GM12878 (cell line): ENCODE measurements around the gene NEO1. TPM values are rescaled to one million over a fixed set of nuclear protein-coding genes. Genes with fewer than 3 reads are reported as not detected.

Source experiments
- ATAC-seq: fragments of 200-7000 bp; cut with Tn5 transposase; 3 replicates; pipeline ENCODE4 v1.9.1; 2020; ENCODE audit warnings: mild to moderate bottlenecking, moderate library complexity
- BruUV-seq: library from RNA; stranded (reverse); fragments of 400-500 nt; replicated peaks from 2 replicates; lab custom pipeline; 2021; lab: Mats Ljungman, UMichigan
- CTCF ChIA-PET: fragments of 300-600 bp; sonication (Branson Sonifier 250); formaldehyde crosslinking; extraction: SDS; loops from one replicate; lab custom pipeline; 2021; ENCODE audit warnings: inconsistent platforms; lab: Yijun Ruan, JAX
- POLR2A ChIA-PET: fragments of 350-600 bp; formaldehyde crosslinking; extraction: SDS; loops from one replicate; lab custom pipeline; 2021; ENCODE audit warnings: inconsistent platforms; lab: Charles Lee
- RAD21 ChIA-PET: fragments of 300-600 bp; sonication (Branson Sonifier 250); formaldehyde crosslinking; loops from one replicate; lab custom pipeline; 2023; ENCODE audit warnings: antibody characterized with exemption; ENCODE audit not compliant: unreplicated experiment; lab: Charles Lee
- SMC1A ChIA-PET: fragments of 300-600 bp; sonication (Branson Sonifier 250); formaldehyde crosslinking; loops from one replicate; lab custom pipeline; 2023; ENCODE audit not compliant: unreplicated experiment, uncharacterized antibody; lab: Charles Lee
- DNase-seq: peaks from one replicate; pipeline ENCODE4 v3.0.0-alpha.2; 2011; ENCODE audit warnings: low read depth, low spot score
- FAIRE-seq: peaks from 3 replicates; lab custom pipeline; 2011; peaks lifted over from hg19 to GRCh38; lab: Jason Lieb, UNC
- H2AFZ ChIP-seq: 2 replicates; pipeline ENCODE4 v1.6.0; 2011; ENCODE audit warnings: low read depth, low read length, control low read depth; ENCODE audit not compliant: control insufficient read depth
- H3K27ac ChIP-seq: 2 replicates; pipeline ENCODE4 v1.5.1; 2011; ENCODE audit warnings: control low read depth; ENCODE audit not compliant: control insufficient read depth, insufficient read depth
- H3K27me3 ChIP-seq, 2 experiments: replicated peaks in 1 of 2; 2 replicates each; pipeline versions ENCODE4 v1.6.0 to v1.6.1; 2011; ENCODE audit warnings: low read length in 1 of 2; ENCODE audit not compliant: control insufficient read depth in 2 of 2, insufficient read depth in 2 of 2
- H3K36me3 ChIP-seq, 2 experiments: 2 replicates each; pipeline ENCODE4 v1.5.1; 2011; ENCODE audit warnings: low read length in 1 of 2; ENCODE audit not compliant: control insufficient read depth in 2 of 2, insufficient read depth in 2 of 2
- H3K4me1 ChIP-seq: 2 replicates; pipeline ENCODE4 v1.6.1; 2011; ENCODE audit warnings: mild to moderate bottlenecking, low read length, moderate library complexity, mixed read lengths; ENCODE audit not compliant: control insufficient read depth, insufficient read depth
- H3K4me2 ChIP-seq: 2 replicates; pipeline ENCODE4 v1.6.0; 2011; ENCODE audit warnings: control low read depth; ENCODE audit not compliant: control insufficient read depth, insufficient read depth
- H3K4me3 ChIP-seq: fragments of 200-600 bp; sonication (generic); 2 replicates; pipeline ENCODE4 v1.5.1; 2016
- H3K79me2 ChIP-seq: 2 replicates; pipeline ENCODE4 v1.6.0; 2011; ENCODE audit warnings: low read length; ENCODE audit not compliant: control insufficient read depth, insufficient read depth
- H3K9ac ChIP-seq: 2 replicates; pipeline ENCODE4 v1.8.0; 2011; ENCODE audit warnings: low read length, control low read depth, mixed read lengths; ENCODE audit not compliant: control insufficient read depth, insufficient read depth
- H3K9me3 ChIP-seq: replicated peaks from 3 replicates; pipeline ENCODE4 v1.5.1; 2011; ENCODE audit warnings: mild to moderate bottlenecking, low read length; ENCODE audit not compliant: control insufficient read depth, insufficient read depth
- H4K20me1 ChIP-seq: 2 replicates; pipeline ENCODE4 v1.6.0; 2011; ENCODE audit not compliant: control insufficient read depth, insufficient read depth
- BRCA1 ChIP-seq: IDR thresholded peaks from 2 replicates; pipeline ENCODE4 v1.6.1; 2011; ENCODE audit warnings: low read depth, low read length, improper control_type of control experiment
- EGR1 ChIP-seq, 2 experiments: IDR thresholded peaks; 1 replicate in 1 of 2; 2 replicates in 1 of 2; pipeline ENCODE4 v1.6.1; 2011 to 2012; ENCODE audit warnings: low read depth in 2 of 2, low read length in 2 of 2, borderline replicate concordance in 1 of 2, mild to moderate bottlenecking in 1 of 2, moderate library complexity in 1 of 2
- RFX5 ChIP-seq: IDR thresholded peaks from 2 replicates; pipeline ENCODE4 v1.6.1; 2011; ENCODE audit warnings: low read depth, low read length, improper control_type of control experiment
- SIN3A ChIP-seq: IDR thresholded peaks from 2 replicates; pipeline ENCODE4 v1.6.1; 2012; ENCODE audit warnings: low read depth, low read length, improper control_type of control experiment
- USF1 ChIP-seq: IDR thresholded peaks from 2 replicates; pipeline ENCODE4 v1.6.1; 2011; ENCODE audit warnings: borderline replicate concordance, low read depth, mild to moderate bottlenecking, moderate library complexity, mixed read lengths, low read length; ENCODE audit not compliant: insufficient read depth; ENCODE audit errors: extremely low read length
- ZSCAN29 ChIP-seq: fragments of 450-650 bp; IDR thresholded peaks from 2 replicates; pipeline ENCODE4 v1.6.1; 2017; ENCODE audit warnings: mild to moderate bottlenecking, moderate library complexity
- WGBS: methylation state at CpG from one replicate; pipeline ENCODE4 v1.1.6; 2016; ENCODE audit warnings: low lambda C conversion rate; ENCODE audit not compliant: insufficient replicate concordance, insufficient coverage; ENCODE audit errors: missing lambda C conversion rate; 5-methylcytosine and 5-hydroxymethylcytosine counted together
- in situ Hi-C: fragments of 300-500 bp; cut with MboI; formaldehyde crosslinking; loops from 9 replicates; pipeline ENCODE4 v1.14.3; 2018; ENCODE audit warnings: mixed read lengths
- intact Hi-C: fragments of 100-400 bp; cut with micrococcal nuclease; formaldehyde crosslinking; loops from one replicate; pipeline ENCODE4 v1.14.2; 2022; ENCODE audit not compliant: unreplicated experiment
- polyA plus RNA-seq, 11 experiments: library from polyadenylated mRNA; depleted of rRNA in 4 of 11; unstranded in 6 of 11; stranded (reverse) in 5 of 11; fragments of >200 nt; fragmentation: Nextera tagmentation in 4 of 11; fragmentation: Illumina TruSeq in 1 of 11; extraction: Ambion mirVana in 4 of 11; extraction: Trizol in 1 of 11; gene quantifications; 1 replicate in 1 of 11; 2 replicates in 10 of 11; pipeline versions ENCODE4 v1.2.1 to v1.2.3, GENCODE V29; 2011 to 2016; ENCODE audit warnings: inconsistent platforms in 2 of 11, missing spikeins in 2 of 11, low read depth in 1 of 11
- total RNA-seq, 4 experiments: library from RNA; depleted of rRNA in 3 of 4; stranded (reverse); fragments of >200 nt in 3 of 4; fragmentation: Illumina TruSeq in 1 of 4; extraction: Trizol in 1 of 4; gene quantifications; 2 replicates each; pipeline versions ENCODE4 v1.2.1 to v1.2.3, GENCODE V29; 2013 to 2021

Gene NEO1
- total and polyA plus RNA-seq, 10 of the 15 experiments (the other 5 are each of a cell fraction or from before 2014, with no cell fraction given) = 0.03 to 2.0 (median 0.32) TPM

- ChIA-PET POLR2A (no interaction called here), RAD21 (no interaction called here), CTCF (interaction anchor here (0.9 kb wide), 1 partner anchor 11 kb away, joined by 3 read pairs; no protein-coding TSS in a partner anchor), SMC1A (interaction anchor here (0.9 to 1.2 kb wide), 2 partner anchors 9 to 13 kb away, joined by 3 to 4 read pairs; no protein-coding TSS in a partner anchor)
- intact Hi-C loops (no loop called here), in situ Hi-C loops (no loop called here)
- no peak overlapping the region for H3K4me3 ChIP-seq
- no peaks in the 10 kb centered on the region for H3K27me3 ChIP-seq
- H3K9me3 ChIP-seq = no peaks in the 10 kb centered on the region
- H2AFZ ChIP-seq = no peak overlapping the region
- no TSS peak for BruUV-seq
- no peaks in the 10 kb centered on the region for H3K36me3 ChIP-seq
- H3K27ac ChIP-seq = no peak overlapping the region
- H4K20me1 ChIP-seq = no peaks in the 10 kb centered on the region
- H3K79me2 ChIP-seq = no peaks in the 10 kb centered on the region
- TF ChIP-seq RFX5 (no peak), USF1 (no peak), ZSCAN29 (no peak), SIN3A (no peak), EGR1 (IDR thresholded peaks at IDR 0.05; ENCODE audit: borderline replicate concordance in 1 of 2, low read depth in 2 of 2, low read length in 2 of 2) (no peak), BRCA1 (no peak)
- H3K9ac ChIP-seq = no peak overlapping the region
- FAIRE-seq = no peak
- no peak overlapping the region for H3K4me2 ChIP-seq
- ATAC-seq = no peak
- no peak for DNase-seq
- H3K4me1 ChIP-seq = no peaks in the 10 kb centered on the region
- WGBS = 100% methylated on average over 1 of the region's 1 CpG
These were observed 175.9 kb downstream of the NEO1 start for GRCh38 chr15:73228128-73228646.
